HL-60/S4 treated with retinoic acid at 250 ng/mL for 4 days and 3 days (cell line): ENCODE data around the gene SOAT1.
"Not testable (repeated sequence)": the region's sequence is repeated elsewhere in the genome, so short reads cannot be mapped to it uniquely, and the experiment has no call there.

ENCODE experiments used
- in situ Hi-C: fragments of 300-500 bp; cut with MboI; formaldehyde crosslinking; loops from 2 replicates; pipeline ENCODE4 v1.7.0; 2022; ENCODE audit warnings: low sequenced_read_pairs

SOAT1 gene

DNA sequence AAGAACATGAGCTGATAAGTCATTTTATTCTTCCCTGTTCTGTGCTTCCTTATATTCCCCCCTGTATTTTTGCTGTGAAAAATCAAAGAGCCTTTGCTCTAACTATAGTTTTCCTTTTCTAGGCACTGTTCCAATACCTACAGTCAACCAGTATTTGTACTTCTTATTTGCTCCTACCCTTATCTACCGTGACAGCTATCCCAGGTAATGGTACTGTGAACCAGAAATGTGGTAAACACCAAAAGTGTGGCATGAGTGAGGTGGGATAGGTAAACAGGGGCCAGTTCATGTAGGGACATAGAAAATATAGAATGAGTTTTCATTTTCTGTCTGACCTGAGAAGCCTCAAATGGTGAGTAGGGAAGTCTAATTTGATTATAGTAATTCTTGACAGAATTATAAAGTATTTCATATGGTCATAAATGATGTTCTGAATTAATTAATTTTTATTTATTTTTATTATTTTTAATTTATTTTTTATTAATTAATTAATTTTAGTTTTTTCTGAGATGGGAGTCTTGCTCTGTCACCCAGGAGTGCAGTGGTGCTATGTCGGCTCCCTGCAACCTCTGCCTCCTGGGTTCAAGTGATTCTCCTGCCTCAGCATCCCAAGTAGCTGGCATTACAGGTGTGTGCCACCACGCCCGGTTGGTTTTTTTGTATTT, 49.3 kb downstream of the SOAT1 start:
- in situ Hi-C loops: no loop called here

DNA sequence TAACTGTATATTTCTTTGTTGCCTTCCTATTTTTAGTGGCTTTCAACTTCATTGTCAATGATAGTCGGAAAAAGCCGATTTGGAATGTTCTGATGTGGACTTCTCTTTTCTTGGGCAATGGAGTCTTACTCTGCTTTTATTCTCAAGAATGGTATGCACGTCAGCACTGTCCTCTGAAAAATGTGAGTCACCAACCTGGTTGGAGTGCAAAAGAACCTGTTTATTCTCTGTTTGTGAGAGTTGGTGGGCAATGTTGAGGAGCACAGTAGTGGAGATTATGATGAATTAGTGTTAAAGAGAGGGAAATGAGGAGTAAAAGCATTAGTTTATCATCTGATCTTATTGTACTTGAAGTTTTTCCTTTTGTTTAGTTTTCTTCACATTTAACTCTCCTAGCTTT, 57.7 kb downstream of the SOAT1 start:
- in situ Hi-C loops: loop anchor here (25.0 kb wide), 1 partner anchor 589 kb away; no protein-coding TSS in a partner anchor

DNA sequence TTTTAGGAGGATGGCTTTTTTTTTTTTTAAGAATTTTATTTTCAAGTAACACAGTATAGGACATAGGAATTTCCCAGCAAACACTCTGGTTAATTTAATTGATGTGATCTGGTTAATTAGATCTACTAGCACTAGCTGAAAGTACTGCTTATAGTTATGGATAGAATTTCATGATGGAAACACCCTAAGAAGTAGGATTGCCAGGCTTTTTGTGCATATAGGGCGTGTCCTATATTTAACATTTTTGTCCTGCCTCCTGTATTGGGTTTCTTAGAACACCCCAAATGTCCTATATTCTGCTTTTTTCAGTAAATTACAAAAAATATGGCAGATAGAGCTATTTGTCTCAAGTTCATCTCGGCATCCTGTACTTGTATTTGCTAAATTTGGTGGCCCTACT, 58.6 kb downstream of the SOAT1 start:
- in situ Hi-C loops: loop anchor here (25.0 kb wide), 1 partner anchor 590 kb away; no protein-coding TSS in a partner anchor

DNA sequence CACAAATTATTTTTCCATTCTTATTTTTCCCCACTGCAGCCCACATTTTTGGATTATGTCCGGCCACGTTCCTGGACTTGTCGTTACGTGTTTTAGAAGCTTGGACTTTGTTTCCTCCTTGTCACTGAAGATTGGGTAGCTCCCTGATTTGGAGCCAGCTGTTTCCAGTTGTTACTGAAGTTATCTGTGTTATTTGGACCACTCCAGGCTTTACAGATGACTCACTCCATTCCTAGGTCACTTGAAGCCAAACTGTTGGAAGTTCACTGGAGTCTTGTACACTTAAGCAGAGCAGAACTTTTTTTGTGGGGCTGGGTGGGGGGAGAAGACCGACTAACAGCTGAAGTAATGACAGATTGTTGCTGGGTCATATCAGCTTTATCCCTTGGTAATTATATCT, 59.9 kb downstream of the SOAT1 start:
- in situ Hi-C loops: loop anchor here (25.0 kb wide), 1 partner anchor 591 kb away; no protein-coding TSS in a partner anchor

DNA sequence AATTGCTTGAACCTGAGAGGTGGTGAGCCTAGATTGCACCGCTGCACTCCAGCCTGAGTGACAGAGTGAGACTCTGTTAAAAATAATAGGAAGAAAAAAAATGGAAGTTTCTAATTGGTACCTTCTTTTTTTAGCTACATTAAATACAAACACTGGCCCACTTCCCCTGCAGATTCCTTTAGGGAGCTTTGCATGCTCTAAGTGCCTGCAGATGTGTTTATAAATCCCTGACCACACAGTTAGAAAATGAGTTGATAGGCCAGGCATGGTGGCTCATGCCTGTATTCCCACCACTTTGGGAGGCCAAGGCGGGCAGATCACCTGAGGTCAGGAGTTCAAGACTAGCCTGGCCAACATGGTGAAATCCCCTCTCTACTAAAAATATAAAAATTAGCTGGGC, 68.0 kb downstream of the SOAT1 start:
- in situ Hi-C loops: loop anchor here (10.0 to 25.0 kb wide), 2 partner anchors 287 to 599 kb away; no protein-coding TSS in a partner anchor

DNA sequence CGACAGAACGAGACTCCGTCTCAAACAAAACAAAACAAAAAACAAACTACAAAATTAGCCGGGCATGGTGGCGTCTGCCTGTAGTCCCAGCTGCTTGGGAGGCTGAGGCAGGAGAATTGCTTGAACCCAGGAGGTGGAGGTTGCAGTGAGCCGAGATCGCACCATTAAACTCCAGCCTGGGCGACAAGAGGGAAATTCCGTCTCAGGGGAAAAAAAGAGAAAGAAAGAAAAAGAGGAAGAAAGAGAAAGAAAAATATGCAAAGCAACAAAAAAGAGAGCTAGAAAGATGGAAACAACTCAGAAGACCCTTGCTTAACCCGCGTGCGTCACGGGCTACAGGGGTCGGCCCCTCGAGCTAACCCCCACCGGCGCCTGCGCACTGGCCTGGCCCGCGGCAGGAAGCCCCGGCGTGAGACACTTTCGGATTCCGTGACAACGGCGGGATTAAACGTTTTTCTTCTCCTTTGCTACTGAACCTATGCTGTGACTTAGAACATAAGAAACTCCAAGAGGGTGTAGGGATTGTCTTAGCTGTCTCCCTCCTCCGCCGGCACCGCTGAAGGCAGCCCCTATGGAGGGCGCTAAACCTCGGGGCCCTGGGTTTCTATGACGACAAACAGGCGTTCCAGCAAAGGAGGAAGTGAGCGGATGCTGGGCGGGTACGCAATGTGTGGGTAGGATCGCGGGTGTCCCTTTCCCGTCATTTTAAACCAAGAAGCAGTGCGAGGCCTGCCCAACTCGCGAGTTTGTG, 71.9 kb downstream of the SOAT1 start, which contains the start of gene AXDND1:
Gene AXDND1 (plus strand): TSS at position 630 of the 751 bp plus-strand sequence. CDS start 539 bp downstream, outside the sequence.
- in situ Hi-C loops: loop anchor here (10.0 to 25.0 kb wide), 2 partner anchors 291 to 603 kb away; no protein-coding TSS in a partner anchor

DNA sequence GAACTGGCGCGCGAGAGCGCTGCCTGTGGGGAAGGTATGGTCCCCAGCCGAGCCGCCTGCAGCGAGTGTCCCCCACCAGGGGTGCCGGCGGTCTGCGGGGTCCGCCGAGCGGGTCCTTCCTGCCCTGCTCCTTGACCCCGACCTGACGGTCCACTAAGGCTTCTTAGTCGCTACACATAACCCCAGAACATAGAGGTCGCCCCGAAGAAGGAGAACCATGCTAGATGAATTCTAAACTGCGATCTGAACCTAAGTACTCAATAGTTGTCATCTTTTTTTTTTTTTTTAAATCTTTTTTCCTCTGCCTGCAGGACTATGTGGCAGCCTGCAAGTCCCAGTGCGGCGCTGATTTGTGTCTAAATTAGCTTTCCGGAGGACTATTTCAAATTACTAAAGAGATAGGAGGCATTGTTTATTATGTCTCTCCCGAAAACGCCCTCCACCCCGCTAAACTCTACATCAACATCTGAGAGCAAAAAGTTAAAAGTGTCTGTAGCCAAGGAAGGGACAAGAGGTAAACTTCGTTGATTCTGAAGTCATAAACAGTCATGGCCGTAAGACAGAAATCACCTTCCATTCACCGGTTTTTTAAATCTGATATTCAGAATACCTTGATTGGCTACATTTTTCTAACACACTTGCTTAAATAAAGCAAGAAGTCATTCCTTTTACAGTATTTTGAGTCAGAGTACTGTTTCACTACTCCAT, 72.7 kb downstream of the SOAT1 start:
- in situ Hi-C loops: loop anchor here (10.0 to 25.0 kb wide), 2 partner anchors 291 to 604 kb away; no protein-coding TSS in a partner anchor

DNA sequence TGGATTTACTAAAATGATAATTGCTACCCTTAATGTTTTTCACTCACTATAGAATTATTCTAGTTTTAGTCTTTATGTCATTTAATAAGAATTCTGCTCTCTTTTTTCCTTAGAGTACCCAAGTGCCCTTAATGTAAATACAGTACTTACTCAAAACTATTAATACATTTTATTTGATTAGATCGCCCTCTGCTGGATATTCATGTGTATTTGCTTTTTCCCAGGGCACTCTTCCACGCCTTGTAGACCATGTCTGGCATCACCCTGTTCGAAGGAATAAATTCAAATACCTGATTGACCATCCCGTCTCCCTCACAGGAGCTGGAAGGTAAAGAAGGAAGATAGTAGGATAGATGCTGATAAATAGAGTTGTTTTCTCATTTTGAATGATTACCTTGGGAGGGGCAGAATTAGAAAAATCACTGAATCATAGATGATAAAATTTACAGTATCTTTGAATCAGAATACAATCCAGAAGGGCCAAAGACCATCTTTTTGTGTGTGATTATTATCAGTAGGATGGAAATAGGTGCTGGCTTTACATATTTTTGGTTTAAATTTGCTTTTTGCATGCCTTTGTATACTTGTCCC, 76.2 kb downstream of the SOAT1 start:
- in situ Hi-C loops: loop anchor here (10.0 to 25.0 kb wide), 3 partner anchors 295 to 835 kb away; no protein-coding TSS in a partner anchor

DNA sequence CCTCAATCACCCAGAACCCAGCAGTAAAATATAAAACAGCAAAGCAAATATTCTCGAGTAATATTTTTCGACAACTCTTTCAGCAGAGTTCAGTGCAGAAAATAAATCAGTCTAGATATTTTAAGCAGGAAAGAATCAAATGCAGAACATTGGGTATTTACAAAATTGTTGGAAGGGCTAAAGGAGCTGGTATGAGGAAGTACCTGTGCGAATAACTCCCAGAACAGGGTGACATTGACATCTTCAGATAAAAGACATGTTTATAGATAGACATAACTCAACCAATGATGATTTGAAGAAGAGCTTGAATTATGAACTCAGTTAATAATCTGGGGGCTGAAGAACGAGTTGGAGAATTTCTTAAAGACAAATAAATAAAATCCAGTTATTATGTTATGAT, 78.6 kb downstream of the SOAT1 start:
- in situ Hi-C loops: loop anchor here (10.0 to 25.0 kb wide), 2 partner anchors 610 to 837 kb away; no protein-coding TSS in a partner anchor

DNA sequence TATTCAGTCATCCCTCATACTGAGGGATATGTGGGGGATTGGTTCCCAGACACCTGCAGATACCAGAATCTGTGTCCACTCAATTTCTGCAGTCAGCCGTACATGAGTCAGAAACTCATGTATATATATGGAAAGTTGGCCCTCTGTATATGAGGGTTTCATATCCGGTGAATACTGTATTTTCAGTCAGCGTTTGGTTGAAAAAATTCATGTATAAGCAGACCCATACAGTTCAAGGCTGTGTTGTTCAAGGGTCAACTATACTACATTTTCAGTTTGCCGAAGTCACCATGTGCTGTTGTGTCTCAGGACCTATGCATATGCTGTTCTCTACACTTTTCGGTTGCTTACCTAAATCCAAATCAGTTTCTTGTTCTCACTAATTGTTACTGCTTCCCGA, 82.6 kb downstream of the SOAT1 start:
- in situ Hi-C loops: loop anchor here (10.0 kb wide), 1 partner anchor 841 kb away; no protein-coding TSS in a partner anchor

DNA sequence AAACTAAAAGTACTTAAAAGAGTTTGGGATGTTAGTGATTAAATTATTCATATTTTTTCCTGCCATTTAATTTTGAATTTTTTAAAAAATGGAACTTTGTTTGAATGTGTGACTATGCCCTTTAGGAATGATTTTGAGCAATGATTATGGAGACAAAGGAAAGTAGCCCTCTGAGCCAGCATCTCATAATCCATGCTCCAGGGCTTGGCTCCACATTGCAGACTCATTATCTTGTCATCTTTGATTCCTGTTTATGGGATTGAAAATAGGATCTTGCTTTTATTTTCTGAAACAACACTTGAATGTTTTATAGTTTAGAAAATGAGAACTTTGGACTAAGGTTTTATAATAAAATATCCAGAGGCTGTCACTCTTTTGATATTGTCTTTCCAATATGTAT, 86.7 kb downstream of the SOAT1 start:
- in situ Hi-C loops: no loop called here

DNA sequence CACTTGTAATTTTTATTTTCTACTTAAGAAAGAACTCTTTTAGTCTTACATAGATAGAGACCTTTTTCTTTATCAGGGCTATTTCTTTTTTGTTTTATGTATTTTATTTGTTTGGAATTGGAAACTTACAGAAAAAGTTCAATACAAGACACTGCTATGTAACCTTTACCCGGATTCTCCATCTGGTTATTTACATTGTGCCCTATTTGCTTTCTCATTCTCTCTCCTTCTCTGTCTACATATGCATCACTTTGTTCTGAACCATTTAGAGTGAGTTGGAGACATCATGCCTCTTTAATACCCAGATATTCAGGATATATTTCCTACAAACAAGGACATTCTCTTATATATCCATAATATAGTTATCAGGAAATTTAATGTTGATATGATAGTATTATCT, 90.4 kb downstream of the SOAT1 start:
- in situ Hi-C loops: no loop called here

DNA sequence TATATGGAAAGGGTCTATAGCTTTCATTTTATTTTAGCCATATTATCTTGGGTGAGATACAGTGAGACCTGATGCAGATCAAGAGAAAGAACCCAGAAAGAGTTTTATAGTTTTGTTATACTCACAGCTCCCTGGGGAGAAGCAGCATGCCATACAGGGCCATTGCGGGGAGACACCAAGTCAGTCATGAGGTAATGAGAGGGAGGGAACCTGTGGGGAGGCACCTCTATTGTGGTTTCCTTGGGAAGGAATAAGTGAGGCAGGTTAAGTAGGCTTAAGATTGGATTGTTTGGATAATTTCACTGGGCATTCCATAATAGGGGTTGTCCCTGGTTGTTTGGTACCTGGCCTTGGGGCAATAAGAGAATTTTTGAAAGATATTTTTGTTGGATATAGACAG, 91.9 kb downstream of the SOAT1 start:
- in situ Hi-C loops: no loop called here

DNA sequence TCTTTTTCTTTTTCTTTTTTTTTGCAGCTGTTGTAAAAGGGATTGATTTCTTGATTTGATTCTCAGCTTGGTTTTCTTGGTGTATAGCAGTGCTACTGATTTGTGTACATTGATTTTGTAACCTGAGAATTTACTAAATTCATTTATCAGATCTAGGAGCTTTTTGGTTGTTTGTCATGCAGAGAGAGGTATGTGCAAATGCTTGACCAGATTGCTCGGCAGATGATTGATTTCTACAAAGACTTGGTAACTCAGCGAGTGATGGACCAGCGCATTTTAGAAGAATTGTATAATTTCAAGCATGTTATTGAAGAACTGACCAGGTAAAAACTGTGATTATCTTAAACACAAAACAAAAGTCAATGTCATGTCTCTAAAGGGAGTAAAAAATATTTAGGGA, 100.1 kb downstream of the SOAT1 start:
- in situ Hi-C loops: no loop called here

DNA sequence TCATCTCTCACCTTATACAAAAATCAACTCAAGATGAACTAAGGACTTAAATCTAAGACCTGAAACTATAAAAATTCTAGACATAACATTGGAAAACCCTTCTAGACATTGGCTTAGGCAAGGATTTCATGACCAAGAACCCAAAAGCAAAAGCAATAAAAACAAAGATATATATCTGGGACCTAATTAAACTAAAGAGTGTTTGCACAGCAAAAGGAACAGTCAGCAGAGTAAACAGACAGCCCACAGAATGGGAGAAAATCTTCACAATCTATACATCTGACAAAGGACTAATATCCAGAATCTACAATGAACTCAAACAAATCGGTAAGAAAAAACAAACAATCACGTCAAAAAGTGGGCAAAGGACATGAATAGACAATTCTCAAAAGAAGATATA, 105.8 kb downstream of the SOAT1 start:
- in situ Hi-C loops: not testable (repeated sequence)
